Kidney tubule cell (primary cell): ENCODE results near the gene PARVB.

Experiments
- DNase-seq: peaks from one replicate; pipeline ENCODE4 v3.0.0-alpha.2; 2018; ENCODE audit warnings: low spot score

The PARVB gene

GRCh38 chr22:44185237-44186120, 161.4 kb downstream of the PARVB start:
- no peak for DNase-seq

GRCh38 chr22:44186121-44186510, 162.0 kb downstream of the PARVB start:
- DNase-seq, result no peak

- no peak for DNase-seq
Measured at GRCh38 chr22:44186737-44187136, 162.6 kb downstream of the PARVB start.

GRCh38 chr22:44187652-44188230, 163.6 kb downstream of the PARVB start:
- DNase-seq, result no peak

GRCh38 chr22:44188316-44188715, 164.2 kb downstream of the PARVB start:
- DNase-seq, result no peak

- DNase-seq, result no peak
Measured at GRCh38 chr22:44188986-44189630, 165.0 kb downstream of the PARVB start.

- DNase-seq, result no peak
Measured at GRCh38 chr22:44190381-44190976, 166.4 kb downstream of the PARVB start.

- DNase-seq, result peak; percentile 28
Measured at GRCh38 chr22:44191036-44191454, 166.9 kb downstream of the PARVB start.

GRCh38 chr22:44192098-44192815, 168.2 kb downstream of the PARVB start:
- DNase-seq, result peak; percentile 6

GRCh38 chr22:44192816-44193534, 168.9 kb downstream of the PARVB start:
- DNase-seq, result no peak

GRCh38 chr22:44193535-44193891, 169.4 kb downstream of the PARVB start:
- no peak for DNase-seq

GRCh38 chr22:44194569-44194968, 170.5 kb downstream of the PARVB start:
- no peak for DNase-seq

- no peak for DNase-seq
Measured at GRCh38 chr22:44195189-44195871, 171.2 kb downstream of the PARVB start.

- no peak for DNase-seq
Measured at GRCh38 chr22:44196241-44196640, 172.1 kb downstream of the PARVB start.

GRCh38 chr22:44196731-44197131, 172.6 kb downstream of the PARVB start:
- no peak for DNase-seq

- no peak for DNase-seq
Measured at GRCh38 chr22:44197271-44197670, 173.2 kb downstream of the PARVB start.

GRCh38 chr22:44199164-44199563, 175.1 kb downstream of the PARVB start:
- DNase-seq, result no peak

GRCh38 chr22:44199866-44200265, 175.8 kb downstream of the PARVB start:
- DNase-seq, result no peak

GRCh38 chr22:44200451-44200850, 176.3 kb downstream of the PARVB start:
- DNase-seq, result no peak

GRCh38 chr22:44200855-44201550, 176.9 kb downstream of the PARVB start:
- DNase-seq, result no peak
